ENCODE results near the gene LRRC4B. TPM values are rescaled to one million over a fixed set of nuclear protein-coding genes. Genes with fewer than 3 reads are reported as not detected.

LRRC4B gene
- total and polyA plus RNA-seq, 2 of the 13 experiments (the other 11 are each of a cell fraction or from before 2014, with no cell fraction given) = not detected

DNA sequence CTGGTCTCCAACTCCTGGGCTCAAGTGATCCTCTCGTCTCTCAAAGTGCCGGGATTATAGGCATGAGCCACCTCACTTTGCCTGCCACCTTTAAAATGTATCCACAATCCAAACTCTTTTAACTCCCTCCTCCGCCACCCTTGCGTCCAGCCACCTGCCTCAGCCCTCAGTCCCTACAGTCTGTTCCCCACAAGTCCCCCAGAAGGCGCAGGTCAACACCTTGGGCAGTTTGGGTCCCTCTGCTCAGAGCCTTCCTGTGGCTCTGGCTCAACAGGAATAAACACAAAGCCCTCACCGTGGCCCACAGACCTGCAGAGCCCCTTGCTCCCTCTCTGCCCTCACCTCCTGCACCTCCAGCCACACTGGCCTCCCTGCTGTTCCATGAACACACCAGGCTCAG lies 99.4 kb downstream of the LRRC4B start:
- ATAC-seq (no peak), FAIRE-seq (no peak), DNase-seq (ENCODE audit: low spot score) (no peak)
- Histone ChIP-seq H3K4me1 (ENCODE audit: insufficient read depth, low read length) (peaks cover 33% of the 10 kb centered on the region), H3K36me3 (replicated peaks in 1 of 2; ENCODE audit: control insufficient read depth in 1 of 2, insufficient read depth in 2 of 2, low read length in 2 of 2) (no peaks in the 10 kb centered on the region), H3K27me3 (ENCODE audit: control insufficient read depth in 1 of 2, insufficient read depth in 2 of 2, low read length in 2 of 2) (no peaks in the 10 kb centered on the region), H3K4me3 (replicated peaks in 1 of 3; ENCODE audit: insufficient read depth in 1 of 3, low read depth in 2 of 3, low read length in 3 of 3) (no peak overlapping the region), H3K4me2 (ENCODE audit: low read depth, low read length) (no peak overlapping the region), H3K9ac (ENCODE audit: insufficient read depth, low read depth, low read length) (no peak overlapping the region), H3K9me3 (ENCODE audit: low read length) (no peaks in the 10 kb centered on the region), H3K79me2 (ENCODE audit: insufficient read depth, low read length) (no peaks in the 10 kb centered on the region), H4K20me1 (ENCODE audit: insufficient read depth, low read length) (no peaks in the 10 kb centered on the region), H2AFZ (ENCODE audit: low read length) (no peak overlapping the region), H3K27ac (ENCODE audit: extremely low read length, insufficient read depth, low read length) (no peak overlapping the region)
- in situ Hi-C loops (cut with HindIII; ENCODE audit: extremely low pct_ligation_motif_present, low pct_unique_long_range_greater_than_20kb) = loop anchor here (10.0 kb wide), 1 partner anchor 94 kb away; the partner anchor contains the start of gene NR1H2
- whole genome bisulfite sequencing (ENCODE audit: low lambda C conversion rate) = 63% methylated on average over 6 of the region's 6 CpGs
- ChIA-PET CTCF (ENCODE audit: low intra/inter-chr PET ratio, low total read pairs) (no interaction called here), POLR2A (no interaction called here)
- intact Hi-C loops (cut with micrococcal nuclease; ENCODE audit: unreplicated experiment) = no loop called here
- TF ChIP-seq ZKSCAN1 (IDR thresholded peaks at IDR 0.05; ENCODE audit: low read length) (no peak), SALL1 (CRISPR knock-in tag; IDR thresholded peaks at IDR 0.05) (no peak), DZIP1 (CRISPR knock-in tag; IDR thresholded peaks at IDR 0.05) (no peak), ZFP41 (CRISPR knock-in tag; IDR thresholded peaks at IDR 0.05; ENCODE audit: borderline replicate concordance) (no peak), SATB2 (CRISPR knock-in tag; IDR thresholded peaks at IDR 0.05) (no peak)
- TF ChIP-seq, protein P1, sequence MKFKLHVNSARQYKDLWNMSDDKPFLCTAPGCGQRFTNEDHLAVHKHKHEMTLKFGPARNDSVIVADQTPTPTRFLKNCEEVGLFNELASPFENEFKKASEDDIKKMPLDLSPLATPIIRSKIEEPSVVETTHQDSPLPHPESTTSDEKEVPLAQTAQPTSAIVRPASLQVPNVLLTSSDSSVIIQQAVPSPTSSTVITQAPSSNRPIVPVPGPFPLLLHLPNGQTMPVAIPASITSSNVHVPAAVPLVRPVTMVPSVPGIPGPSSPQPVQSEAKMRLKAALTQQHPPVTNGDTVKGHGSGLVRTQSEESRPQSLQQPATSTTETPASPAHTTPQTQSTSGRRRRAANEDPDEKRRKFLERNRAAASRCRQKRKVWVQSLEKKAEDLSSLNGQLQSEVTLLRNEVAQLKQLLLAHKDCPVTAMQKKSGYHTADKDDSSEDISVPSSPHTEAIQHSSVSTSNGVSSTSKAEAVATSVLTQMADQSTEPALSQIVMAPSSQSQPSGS (CRISPR knock-in tag; IDR thresholded peaks at IDR 0.05) = no peak
- TF ChIP-seq, protein P2, sequence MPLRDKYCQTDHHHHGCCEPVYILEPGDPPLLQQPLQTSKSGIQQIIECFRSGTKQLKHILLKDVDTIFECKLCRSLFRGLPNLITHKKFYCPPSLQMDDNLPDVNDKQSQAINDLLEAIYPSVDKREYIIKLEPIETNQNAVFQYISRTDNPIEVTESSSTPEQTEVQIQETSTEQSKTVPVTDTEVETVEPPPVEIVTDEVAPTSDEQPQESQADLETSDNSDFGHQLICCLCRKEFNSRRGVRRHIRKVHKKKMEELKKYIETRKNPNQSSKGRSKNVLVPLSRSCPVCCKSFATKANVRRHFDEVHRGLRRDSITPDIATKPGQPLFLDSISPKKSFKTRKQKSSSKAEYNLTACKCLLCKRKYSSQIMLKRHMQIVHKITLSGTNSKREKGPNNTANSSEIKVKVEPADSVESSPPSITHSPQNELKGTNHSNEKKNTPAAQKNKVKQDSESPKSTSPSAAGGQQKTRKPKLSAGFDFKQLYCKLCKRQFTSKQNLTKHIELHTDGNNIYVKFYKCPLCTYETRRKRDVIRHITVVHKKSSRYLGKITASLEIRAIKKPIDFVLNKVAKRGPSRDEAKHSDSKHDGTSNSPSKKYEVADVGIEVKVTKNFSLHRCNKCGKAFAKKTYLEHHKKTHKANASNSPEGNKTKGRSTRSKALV (CRISPR knock-in tag; IDR thresholded peaks at IDR 0.05) = no peak
- no TSS peak for BruUV-seq (replicated peaks)

All from HepG2 (cell line).